B cell (primary cell): ENCODE measurements around the gene FNDC5. TPM values are rescaled to one million over a fixed set of nuclear protein-coding genes. Genes with fewer than 3 reads are reported as not detected.

ENCODE experiments used
- ATAC-seq: fragments of 200-7000 bp; cut with Tn5 transposase; one replicate; pipeline ENCODE4 v1.10.0; 2021; ENCODE audit warnings: low read depth, mild to moderate bottlenecking, moderate number of reproducible peaks, moderate library complexity
- CTCF ChIA-PET: fragments of 350-600 bp; sonication (Branson Sonifier 250); formaldehyde crosslinking; loops from one replicate; lab custom pipeline; 2021; ENCODE audit warnings: antibody characterized with exemption, inconsistent platforms; lab: Charles Lee
- POLR2A ChIA-PET: fragments of 350-600 bp; sonication (Branson Sonifier 250); formaldehyde crosslinking; loops from one replicate; lab custom pipeline; 2021; ENCODE audit warnings: antibody characterized with exemption; lab: Charles Lee
- DNase-seq: peaks from one replicate; pipeline ENCODE4 v3.0.0; 2013
- H2AFZ ChIP-seq: 2 replicates; pipeline ENCODE4 v1.6.1; 2012; ENCODE audit warnings: mild to moderate bottlenecking, low read depth, low read length; ENCODE audit not compliant: insufficient read depth, poor library complexity, severe bottlenecking
- H3K27ac ChIP-seq, 2 donors: 1 replicate in 1 of 2; 2 replicates in 1 of 2; pipeline ENCODE4 v1.5.1; 2012 to 2013; ENCODE audit warnings: low read length in 2 of 2, mild to moderate bottlenecking in 2 of 2, moderate library complexity in 1 of 2
- H3K27me3 ChIP-seq, 4 experiments: fragments of 200-600 bp in 1 of 4; sonication (generic) in 1 of 4; replicated peaks in 1 of 4; 1 replicate in 2 of 4; 2 replicates in 2 of 4; pipeline versions ENCODE4 v1.6.1 to v1.7.0; 2013 to 2016; ENCODE audit warnings: low read length in 3 of 4, mild to moderate bottlenecking in 2 of 4, mixed read lengths in 1 of 4, moderate library complexity in 1 of 4; ENCODE audit not compliant: insufficient read depth in 4 of 4, control insufficient read depth in 3 of 4; ENCODE audit errors: control extremely low read depth in 1 of 4
- H3K36me3 ChIP-seq, 2 experiments: replicated peaks in 1 of 2; 1 replicate in 1 of 2; 2 replicates in 1 of 2; pipeline versions ENCODE4 v1.6.1 to v1.7.1; 2013; ENCODE audit warnings: low read length in 1 of 2; ENCODE audit not compliant: insufficient read depth in 2 of 2, control insufficient read depth in 1 of 2; ENCODE audit errors: control extremely low read depth in 1 of 2, extremely low read depth in 1 of 2
- H3K4me1 ChIP-seq, 2 donors: fragments of 200-600 bp in 1 of 2; sonication (generic) in 1 of 2; 1 replicate in 1 of 2; 2 replicates in 1 of 2; pipeline versions ENCODE4 v1.5.1 to v1.6.1; 2013 to 2017; ENCODE audit warnings: low read length in 2 of 2; ENCODE audit not compliant: control insufficient read depth in 2 of 2, insufficient read depth in 2 of 2
- H3K4me2 ChIP-seq: replicated peaks from 2 replicates; pipeline ENCODE3; 2012; ENCODE audit warnings: mild to moderate bottlenecking, low read depth, low read length; ENCODE audit not compliant: poor library complexity, severe bottlenecking
- H3K4me3 ChIP-seq, 5 experiments: fragments of 200-600 bp in 1 of 5; sonication (generic) in 1 of 5; 1 replicate in 3 of 5; 2 replicates in 2 of 5; pipeline versions ENCODE4 v1.5.1 to v1.7.0; 2011 to 2016; ENCODE audit warnings: low read length in 4 of 5, mild to moderate bottlenecking in 4 of 5, low read depth in 2 of 5, control low read depth in 1 of 5, moderate library complexity in 1 of 5; ENCODE audit not compliant: insufficient read depth in 1 of 5; ENCODE audit errors: control extremely low read depth in 1 of 5, extremely low read depth in 1 of 5
- H3K79me2 ChIP-seq: fragments of 200-600 bp; sonication (generic); one replicate; pipeline ENCODE4 v1.6.0; 2016; ENCODE audit warnings: low read length; ENCODE audit not compliant: control insufficient read depth, insufficient read depth
- H3K9ac ChIP-seq: fragments of 200-600 bp; sonication (generic); 2 replicates; pipeline ENCODE4 v1.6.1; 2017; ENCODE audit warnings: mild to moderate bottlenecking, low read length, moderate library complexity
- H3K9me3 ChIP-seq, 3 donors: one replicate each; pipeline versions ENCODE4 v1.6.1 to v1.7.1; 2013; ENCODE audit warnings: low read length in 2 of 3; ENCODE audit not compliant: control insufficient read depth in 2 of 3, insufficient read depth in 1 of 3; ENCODE audit errors: control extremely low read depth in 1 of 3
- H4K20me1 ChIP-seq: 2 replicates; pipeline ENCODE4 v1.6.0; 2012; ENCODE audit warnings: mild to moderate bottlenecking, low read length; ENCODE audit not compliant: insufficient read depth, control insufficient read depth, poor library complexity, severe bottlenecking
- H3K27ac Mint-ChIP-seq: one replicate; pipeline ENCODE4 v1.8.0; 2021; ENCODE audit warnings: mixed read lengths
- H3K27me3 Mint-ChIP-seq: one replicate; pipeline ENCODE4 v1.8.0; 2021; ENCODE audit warnings: mixed read lengths
- H3K4me1 Mint-ChIP-seq: one replicate; pipeline ENCODE4 v1.8.0; 2021; ENCODE audit warnings: mixed read lengths
- H3K4me3 Mint-ChIP-seq: one replicate; pipeline ENCODE4 v1.8.0; 2021; ENCODE audit warnings: mixed read lengths
- H3K9me3 Mint-ChIP-seq: one replicate; pipeline ENCODE4 v1.8.0; 2022; ENCODE audit warnings: mixed read lengths; ENCODE audit not compliant: insufficient read depth
- CTCF ChIP-seq: fragments of 200-600 bp; IDR thresholded peaks from one replicate; pipeline ENCODE4 v1.8.0; 2022; ENCODE audit warnings: antibody characterized with exemption, mild to moderate bottlenecking
- EZH2 ChIP-seq: IDR thresholded peaks from 2 replicates; pipeline ENCODE4 v1.6.1; 2012; ENCODE audit warnings: borderline replicate concordance, low read depth, mild to moderate bottlenecking, moderate library complexity, low read length; ENCODE audit not compliant: insufficient read depth, poor library complexity, severe bottlenecking
- WGBS: methylation state at CpG from one replicate; pipeline ENCODE4 v1.1.5; 2013; ENCODE audit warnings: missing lambda C conversion rate; ENCODE audit not compliant: insufficient coverage; 5-methylcytosine and 5-hydroxymethylcytosine counted together
- intact Hi-C: fragments of 100-400 bp; cut with micrococcal nuclease; formaldehyde crosslinking; loops from one replicate; pipeline ENCODE4 v1.10.0; 2022
- polyA plus RNA-seq: library from polyadenylated mRNA; depleted of rRNA; stranded (reverse); fragments of >200 nt; gene quantifications from 2 replicates; pipeline ENCODE4 v1.2.3, GENCODE V29; 2012
- total RNA-seq, 2 donors: library from RNA; stranded (reverse); fragments of 120-200 nt in 1 of 2; gene quantifications; 1 replicate in 1 of 2; 2 replicates in 1 of 2; pipeline versions ENCODE4 v1.2.3 to v1.2.4, GENCODE V29; 2013 to 2022

Gene FNDC5
- total and polyA plus RNA-seq, 2 donors (not counting 1 experiment from before 2014, with no cell fraction given), result 0.76 to 2.1 TPM

- peaks cover 0 to 9% (median 0%) of the 10 kb centered on the region in 3 donors for H3K9me3 ChIP-seq
- no peak for ATAC-seq
- DNase-seq, result peak; percentile 17
- H3K27ac ChIP-seq, result no peak overlapping the region
- H3K27me3 ChIP-seq, result peaks cover 0 to 66% (median 30%) of the 10 kb centered on the region in 4 experiments
- CTCF ChIA-PET, result interaction anchor here (4.2 kb wide), 1 partner anchor 19 kb away, joined by 14 read pairs; no protein-coding TSS in a partner anchor
- no peaks in the 10 kb centered on the region for H4K20me1 ChIP-seq
- no peaks in the 10 kb centered on the region for H3K79me2 ChIP-seq
- peaks cover 16 to 24% of the 10 kb centered on the region in 2 donors for H3K4me1 ChIP-seq
- Mint-ChIP-seq H3K27ac (no peak overlapping the region), H3K9me3 (no peaks in the 10 kb centered on the region), H3K4me1 (peaks cover 16% of the 10 kb centered on the region), H3K4me3 (peak overlapping the region; percentile 77), H3K27me3 (peaks cover 65% of the 10 kb centered on the region)
- peak overlapping the region; percentile 71 for H2AFZ ChIP-seq
- no peak overlapping the region for H3K9ac ChIP-seq
- H3K36me3 ChIP-seq, result no peaks in the 10 kb centered on the region
- H3K4me3 ChIP-seq, result no peak overlapping the region
- WGBS, result 75% methylated on average over 4 of the region's 8 CpGs
- intact Hi-C loops, result no loop called here
- H3K4me2 ChIP-seq, result peak overlapping the region; percentile 90
- no peak for TF ChIP-seq EZH2
- TF ChIP-seq CTCF, result no peak
- POLR2A ChIA-PET, result no interaction called here
Observed at GRCh38 chr1:32894019-32894600, 23.4 kb upstream of the FNDC5 start.
